Stimulated activated CD4-positive, alpha-beta T cell treated with anti-CD3 and anti-CD28 coated beads, TNF-alpha, amount 100 ng/mL, for 24 hours (primary cell): ENCODE results near the gene THSD4.

Experiments used
- DNase-seq, 3 experiments: peaks; one replicate each; pipeline ENCODE4 v3.0.0-alpha.2; 2020; ENCODE audit warnings: low read depth in 3 of 3

THSD4 gene

DNA sequence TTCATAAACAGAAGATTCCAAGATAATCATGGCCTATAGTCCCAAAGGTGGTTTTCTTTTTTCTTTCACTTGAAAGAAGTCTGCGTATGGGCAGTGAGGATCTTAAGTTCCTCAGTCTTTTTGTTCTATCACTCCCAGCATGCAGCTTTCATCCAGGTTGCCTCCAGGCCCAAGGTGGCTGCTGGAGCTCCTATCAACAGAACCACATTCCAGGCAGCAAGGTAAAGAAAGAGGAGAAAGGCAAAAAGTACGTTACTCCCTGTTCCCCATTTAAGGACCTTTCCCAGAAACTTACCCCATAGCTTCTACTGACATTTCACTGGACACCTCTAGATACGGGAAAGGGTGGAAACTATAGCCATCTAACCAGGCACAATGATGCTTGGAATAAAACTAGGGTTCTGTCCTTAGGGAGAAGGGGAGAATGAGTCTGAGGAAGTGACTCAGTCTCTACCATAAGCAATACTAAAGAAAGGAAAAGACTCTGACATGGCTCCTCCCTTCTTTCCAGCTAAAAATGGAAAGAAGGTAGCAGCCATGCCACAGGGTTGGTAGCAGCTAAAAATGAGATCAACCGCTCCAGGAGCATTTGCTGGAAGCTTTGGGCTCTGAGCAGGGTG, 381.2 kb downstream of the THSD4 start:
- DNase-seq: no peak

DNA sequence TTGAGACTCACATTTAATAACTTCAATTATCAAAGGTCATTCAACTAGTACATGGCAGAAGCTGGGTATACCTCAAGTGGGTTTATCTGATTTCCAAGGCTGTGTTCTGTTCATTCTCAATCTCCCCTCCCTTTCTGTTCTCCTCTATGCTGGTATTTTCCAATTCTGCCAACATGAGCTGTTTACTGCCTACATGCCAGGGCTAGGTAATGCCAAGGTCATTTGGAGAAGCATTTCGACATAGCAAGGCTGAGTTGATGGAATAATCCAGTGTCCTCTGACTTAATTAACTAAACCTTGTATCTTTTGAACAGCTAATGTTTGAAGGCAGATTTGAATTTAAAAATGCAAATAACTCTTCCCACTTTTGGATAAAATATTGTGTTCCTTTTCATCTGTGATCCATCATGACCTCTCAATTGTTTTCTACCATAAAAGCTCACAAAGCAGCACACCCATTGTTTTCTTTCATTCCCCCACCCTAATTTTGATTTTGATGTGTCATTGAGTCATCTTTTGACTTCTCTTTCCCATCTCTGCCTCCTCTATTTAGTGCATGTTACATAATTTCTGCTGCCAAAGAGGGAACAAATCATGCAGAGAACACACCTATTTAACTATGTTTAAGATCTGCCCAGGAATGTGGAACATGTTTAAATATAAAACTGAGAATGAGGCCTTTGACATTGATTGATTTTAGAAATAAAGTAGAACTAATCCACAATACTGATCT, 386.2 kb downstream of the THSD4 start:
- DNase-seq: no peak

DNA sequence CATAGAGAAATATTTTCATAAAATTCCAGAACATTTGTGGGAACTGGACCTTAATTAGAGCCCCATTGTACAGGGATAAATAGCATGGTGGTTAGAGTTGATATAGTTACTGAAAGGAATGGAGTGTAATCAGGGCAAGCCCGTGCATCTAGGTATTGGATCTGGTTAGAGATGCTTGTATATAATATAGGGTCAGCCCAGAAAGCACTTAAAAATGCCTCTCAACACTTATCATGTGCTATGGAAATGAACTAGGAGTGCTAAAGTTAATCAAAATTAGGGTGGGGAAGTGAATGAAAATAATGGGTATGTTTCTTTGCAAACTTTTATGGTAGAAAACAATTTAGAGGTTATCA, 386.8 kb downstream of the THSD4 start:
- DNase-seq: no peak

DNA sequence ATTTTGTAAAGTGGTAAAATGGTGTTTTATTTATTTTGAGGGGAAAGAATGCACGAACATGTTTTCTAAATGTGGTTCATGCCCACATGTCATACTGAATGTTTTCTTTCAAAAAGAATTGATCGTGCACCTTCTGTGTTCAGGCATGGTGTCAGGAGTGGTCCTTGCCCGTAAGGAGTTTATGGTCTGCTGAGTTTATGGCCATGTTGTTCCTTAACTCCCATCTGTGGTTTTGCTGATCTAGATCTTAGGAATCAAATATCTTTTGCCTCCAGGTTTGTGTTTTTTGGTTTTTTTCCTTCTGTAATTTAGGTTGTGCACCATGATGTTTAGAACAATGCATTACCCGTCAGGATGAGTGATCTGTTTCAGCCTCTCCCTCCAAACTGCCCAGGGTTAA, 390.7 kb downstream of the THSD4 start:
- DNase-seq: no peak

DNA sequence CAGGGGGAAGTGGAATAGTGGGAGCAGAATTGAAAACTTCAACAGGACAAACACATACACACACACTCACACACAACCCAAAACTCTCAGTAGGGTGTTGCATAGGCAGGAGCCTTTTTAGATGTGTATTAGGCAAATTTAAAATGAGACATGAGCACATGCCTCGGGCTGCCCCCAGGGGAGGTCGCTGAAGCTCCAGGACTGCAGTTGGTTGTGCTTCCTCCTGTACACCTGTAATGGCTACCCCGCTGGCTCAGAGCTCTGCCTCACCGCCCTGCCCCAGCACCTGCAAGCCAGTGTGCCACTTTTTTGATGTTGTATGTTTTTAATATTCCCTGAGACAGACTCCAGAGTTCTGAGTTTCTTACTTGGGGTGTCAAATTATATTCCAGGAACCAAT, 391.7 kb downstream of the THSD4 start:
- no peak for DNase-seq

DNA sequence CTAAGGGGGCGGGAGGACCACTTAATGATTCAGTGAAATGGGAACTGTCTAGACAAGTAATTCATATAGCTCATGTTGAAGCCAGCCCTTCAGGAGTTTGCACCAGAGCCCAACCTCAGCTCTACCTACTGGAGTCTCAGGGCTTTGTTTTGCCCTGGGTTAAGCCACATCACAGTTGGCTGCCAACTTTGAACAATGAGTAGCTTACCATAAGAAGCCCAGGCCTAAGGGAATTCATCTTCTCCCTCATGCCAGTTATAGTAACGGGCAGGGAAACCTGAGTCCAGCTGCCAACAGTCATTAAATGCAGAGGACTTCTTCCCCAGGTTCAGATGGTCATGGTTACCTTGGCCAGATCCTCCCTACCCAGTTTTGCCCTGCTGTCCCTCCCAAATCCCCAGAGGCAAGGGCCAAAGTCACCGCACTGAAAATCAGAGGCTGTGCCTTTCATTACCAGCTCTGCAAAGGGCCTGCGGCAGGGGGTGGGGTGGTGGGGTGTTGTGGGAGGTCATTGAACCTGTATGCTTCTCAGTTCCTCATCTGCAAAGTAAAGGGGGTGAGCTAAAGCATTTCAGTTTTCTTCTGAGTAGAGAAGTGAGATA, 392.9 kb downstream of the THSD4 start:
- no peak for DNase-seq

DNA sequence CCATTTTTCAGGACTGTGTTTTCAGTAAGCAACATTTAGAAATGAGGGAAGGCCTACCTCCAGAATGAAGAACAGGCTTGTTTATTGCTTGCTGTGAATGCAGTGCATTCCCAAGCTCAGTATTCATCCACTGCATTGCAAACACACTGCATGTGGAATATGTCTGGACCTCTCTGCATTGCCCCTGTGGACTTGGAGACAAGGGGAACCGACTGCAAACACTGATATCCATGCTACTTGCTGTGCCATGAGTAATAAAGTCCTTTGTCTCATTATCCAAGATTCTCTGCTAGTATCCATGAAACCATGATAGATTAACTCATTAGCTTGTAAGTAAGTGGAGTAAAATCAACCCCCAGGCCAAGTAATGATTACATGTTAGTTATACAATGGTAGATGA, 393.9 kb downstream of the THSD4 start:
- no peak for DNase-seq

DNA sequence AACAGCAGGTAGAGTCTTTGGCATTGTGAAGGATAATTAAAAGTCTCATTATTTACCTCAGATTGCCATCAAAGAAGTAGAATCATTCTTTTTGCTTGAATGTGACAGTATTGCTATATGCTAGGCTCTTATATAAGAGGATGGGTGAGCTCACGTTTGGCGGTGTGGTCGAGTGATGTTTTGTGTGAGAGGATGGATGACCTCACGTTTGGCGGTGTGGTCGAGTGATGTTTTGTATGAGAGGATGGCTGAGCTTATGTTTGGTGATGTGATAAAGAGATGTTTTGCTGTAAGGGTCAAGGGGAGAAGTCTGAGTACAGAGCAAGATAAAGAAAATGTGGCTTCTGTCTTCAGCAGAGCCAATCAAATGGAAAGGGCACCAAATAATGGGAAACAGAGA, 395.5 kb downstream of the THSD4 start:
- DNase-seq: no peak

DNA sequence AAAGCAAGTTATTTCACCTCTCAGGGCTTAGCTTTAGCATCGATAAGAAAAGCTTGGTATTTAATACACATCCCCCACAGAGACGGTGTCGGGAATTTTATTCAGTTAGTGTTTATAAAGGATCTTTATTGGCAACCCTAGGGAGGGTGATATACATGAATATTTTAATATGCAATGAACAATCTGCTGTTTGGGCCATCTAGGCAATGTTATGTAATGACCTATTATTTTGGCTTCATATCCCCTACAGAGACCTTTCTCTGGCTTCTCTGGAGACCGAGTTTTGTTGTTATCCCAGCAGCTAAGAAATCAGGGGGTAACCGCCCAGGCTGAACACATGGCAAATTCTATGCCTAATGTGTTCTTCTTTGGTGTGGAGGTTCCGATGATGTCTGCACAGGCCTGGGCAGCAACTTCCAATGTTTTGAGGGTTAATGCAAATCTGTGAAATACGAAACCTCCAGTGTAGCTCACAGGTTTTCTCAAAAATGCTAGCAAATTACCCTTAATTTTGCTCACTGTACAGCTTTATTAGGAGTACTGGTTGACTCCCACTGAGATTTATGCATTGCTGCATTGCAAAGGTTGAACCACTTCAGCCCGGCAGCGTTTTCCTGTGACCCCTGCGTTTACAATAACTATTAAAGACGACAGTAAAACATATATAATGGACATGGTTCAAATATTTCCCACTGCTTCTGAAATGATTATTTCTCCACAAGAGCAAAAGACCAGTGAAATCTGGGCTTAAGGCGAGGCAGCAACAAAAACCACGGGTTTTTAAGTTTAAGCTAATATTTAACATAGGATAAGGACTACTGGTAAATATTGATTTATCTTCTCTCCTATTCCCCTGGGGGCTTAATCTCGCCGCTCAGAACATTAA, 396.8 kb downstream of the THSD4 start:
- DNase-seq: no peak

DNA sequence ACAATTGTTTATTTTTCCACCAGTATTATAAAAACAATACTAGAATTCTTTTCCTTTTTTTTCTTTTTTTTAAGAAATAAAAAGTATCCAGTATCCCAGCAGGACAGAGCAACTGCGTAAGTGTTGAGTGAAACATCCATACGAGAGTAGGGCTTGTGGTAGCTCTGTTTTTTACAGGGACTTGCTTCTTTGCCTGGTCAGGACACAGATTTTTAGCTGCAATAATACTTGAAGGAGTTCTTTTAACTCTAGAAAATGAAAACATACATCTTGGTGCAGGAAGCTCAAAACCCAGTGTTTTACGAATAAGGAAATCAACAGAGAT, 397.4 kb downstream of the THSD4 start:
- no peak for DNase-seq

DNA sequence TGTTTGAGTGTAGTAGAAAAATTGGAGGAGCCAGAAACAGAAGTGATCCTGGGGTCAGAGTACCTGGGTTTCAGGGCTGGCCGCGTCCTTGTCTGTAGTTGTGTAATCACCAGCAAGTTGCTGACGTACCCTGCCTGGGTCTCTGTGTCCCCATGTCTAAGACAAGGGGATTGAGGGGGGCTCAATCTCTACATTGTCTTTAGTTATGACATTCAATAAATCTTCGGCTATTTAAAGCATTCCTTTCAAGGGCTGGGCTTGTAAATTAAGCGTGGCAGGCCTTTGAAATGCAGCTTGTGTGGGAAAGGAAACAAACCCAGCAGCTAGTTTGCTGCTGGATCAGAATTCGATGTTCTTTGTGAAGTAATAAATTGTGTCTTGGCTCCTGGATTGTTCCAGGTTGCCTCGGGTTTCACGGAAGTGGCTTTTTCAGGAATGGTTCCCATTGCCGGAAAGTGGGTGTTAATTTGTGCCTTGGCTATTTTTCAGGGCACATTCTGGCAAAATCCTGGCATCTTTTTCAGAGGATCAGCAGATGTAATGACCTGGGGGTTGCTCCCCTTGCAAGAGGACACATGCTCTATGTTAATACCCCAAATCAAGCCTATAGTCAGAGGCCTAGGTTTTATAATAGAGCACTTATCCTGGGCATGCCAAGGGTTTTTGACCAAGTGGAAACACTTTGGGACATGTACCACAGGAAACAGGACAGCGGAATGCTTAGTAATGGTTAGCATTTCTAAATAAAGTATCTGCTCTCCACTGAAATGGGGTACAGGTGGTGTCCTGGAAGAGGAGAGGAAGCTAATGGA, 400.3 kb downstream of the THSD4 start:
- no peak for DNase-seq

DNA sequence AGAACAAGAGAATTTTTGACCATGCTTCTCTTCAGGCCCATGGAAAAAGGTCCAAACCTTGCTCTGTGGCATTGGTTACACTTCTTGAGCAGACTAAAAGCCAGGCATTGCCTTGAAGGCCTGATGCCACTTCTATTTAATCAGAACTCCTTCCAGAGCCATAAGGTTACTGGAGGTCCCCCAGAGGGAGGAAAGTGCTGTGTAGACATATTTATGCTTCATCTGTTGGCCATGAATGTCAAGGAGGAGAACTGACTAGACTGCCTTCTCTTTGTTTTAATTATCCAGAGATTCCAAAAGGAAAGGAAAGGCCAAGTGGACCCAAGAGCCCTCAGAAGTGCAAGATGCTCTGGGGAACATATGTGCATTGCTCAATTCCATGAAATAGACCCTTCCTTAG, 402.5 kb downstream of the THSD4 start:
- no peak for DNase-seq

DNA sequence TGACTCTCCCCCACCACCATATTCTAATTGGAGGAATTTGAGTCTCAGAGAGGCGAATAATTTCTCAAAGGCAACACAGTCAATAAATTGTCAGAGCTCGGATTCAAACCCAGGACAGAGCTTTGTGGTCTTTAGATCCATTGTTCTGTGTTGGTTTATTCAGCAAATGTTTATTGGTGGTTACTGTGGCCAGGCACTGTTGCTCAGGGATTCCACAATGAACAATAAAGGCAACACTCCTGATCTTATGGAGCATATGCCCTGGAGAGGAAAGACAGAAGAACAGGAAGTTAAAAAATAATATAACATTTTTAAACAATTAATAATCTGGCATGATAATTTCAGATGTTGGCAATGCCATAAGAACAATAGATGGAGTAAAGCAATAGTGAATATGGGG, 403.4 kb downstream of the THSD4 start:
- DNase-seq: no peak

DNA sequence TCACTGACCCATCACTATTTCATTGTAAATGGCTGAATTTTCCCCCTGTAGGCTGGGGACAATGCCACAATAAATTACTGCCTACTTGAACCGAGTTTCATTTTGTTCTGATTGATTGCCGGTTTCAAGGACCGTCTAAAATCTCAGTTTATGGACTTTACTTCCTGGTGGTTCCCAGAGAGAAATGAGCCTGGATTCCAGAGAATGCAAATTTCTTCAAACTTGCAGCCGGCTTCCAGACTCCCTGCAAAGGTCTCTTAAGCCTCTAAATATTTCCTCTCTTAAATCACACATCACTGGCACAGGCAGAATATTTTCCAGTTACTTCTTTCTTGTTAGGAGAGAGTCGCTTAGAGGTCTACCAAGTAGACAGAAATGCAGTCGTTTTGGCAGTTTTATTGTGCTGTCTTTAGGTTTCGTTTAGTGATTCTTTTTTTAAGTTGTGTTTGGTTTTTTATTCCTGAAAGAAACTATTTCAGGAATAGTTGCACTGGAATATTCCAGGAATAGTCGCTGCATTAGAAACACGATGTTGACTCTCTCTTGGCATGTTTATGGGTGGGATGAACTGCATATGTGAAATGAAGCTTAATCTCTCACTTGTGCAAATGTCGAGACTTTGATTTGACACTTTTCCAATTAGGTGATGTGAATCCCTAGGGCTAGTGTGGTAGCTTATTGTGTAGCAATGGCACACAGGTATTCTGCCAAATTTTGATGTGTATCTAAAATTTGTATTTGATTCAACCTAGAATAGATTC, 411.0 kb downstream of the THSD4 start:
- DNase-seq: no peak

DNA sequence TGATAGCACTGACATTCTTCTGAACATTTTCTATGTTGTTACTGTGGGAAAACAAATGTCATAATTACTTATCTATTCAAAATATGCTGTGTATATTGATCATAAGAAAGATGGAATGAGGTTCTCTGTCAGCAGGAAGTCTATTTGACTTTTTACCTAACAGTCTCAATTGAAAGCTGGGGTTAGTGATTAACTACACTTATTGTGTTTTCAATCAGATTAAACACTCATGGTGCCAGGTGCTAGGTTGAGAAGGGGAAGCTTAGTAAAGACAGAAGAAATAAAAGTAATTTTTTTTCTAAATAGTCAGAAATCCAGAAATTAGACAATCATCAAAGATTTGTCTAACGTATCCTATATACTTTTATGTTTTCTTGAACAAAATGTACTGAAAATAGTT, 414.1 kb downstream of the THSD4 start:
- no peak for DNase-seq

DNA sequence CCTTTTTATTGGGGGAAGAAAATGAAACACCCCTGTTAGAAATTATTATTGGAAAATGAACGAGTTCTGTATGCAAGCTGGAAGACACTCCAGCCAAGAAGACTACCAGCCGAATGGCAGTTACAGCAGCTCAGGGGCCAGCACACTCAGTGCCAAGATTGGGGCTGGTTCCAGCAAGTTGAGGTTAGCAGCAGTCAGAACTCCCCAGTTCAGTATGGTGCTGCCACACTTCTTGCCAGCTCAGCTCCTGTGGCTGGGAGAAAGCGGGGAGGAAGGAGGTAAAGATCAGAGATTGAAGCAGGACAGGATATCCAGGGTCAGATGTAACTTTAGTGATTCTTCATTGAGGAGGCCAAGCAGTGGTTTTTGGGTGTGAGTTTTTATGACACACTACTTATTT, 414.8 kb downstream of the THSD4 start:
- no peak for DNase-seq

DNA sequence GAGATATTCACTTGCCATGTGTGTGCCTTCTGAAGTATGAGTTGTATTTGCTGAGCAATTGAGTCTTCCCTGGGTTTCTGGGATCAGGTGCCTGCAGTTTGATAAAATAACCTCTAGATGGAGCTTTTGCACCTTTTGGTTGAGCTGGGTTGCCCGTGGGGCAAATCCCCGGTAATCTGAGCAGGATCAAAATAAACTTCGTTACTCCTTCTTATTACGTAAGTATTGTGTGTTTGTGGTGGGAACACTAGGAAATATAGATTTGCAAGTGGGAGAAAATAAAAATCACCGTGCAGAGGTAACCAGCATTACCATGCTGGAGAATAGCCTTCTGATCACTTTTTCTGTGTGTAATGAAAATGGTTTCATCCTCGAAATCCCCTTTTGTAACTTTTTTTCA, 417.7 kb downstream of the THSD4 start:
- DNase-seq: no peak

DNA sequence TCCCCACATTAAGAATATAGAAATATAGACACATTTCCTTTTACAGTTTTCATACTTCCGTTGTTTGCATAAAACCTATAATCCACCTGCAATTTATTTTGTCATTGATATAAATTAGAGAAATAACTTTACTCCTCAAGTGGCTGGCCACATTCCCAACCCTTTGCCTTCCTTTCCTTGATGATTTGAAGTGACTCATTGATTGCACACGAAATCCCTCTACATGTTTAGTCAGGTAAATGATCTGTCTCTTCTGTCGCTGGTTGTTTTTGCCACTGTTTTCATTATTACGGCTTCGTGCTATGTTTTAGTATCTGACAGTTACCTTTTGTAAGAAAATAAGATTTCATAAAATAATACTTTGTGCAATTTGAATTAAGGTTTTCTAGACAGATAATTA, 422.9 kb downstream of the THSD4 start:
- no peak for DNase-seq

DNA sequence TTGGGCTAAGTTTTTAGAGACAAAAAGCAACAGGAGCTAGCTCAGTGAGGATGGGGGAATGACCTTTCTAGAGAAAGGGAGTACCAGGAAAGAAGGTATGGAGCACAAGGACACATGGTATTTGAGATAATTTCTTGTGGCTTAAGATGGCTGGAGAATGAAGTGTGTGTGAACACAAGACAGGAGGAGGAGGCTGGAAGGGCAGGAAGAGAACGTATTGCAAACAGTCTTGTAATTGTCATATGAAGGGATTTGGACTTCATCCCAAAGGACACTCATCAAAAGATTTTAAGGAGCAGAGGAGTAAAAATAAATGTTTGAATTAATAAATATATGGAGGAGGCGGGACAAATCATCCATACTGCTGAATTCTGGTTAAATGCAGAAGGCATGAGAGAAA, 426.5 kb downstream of the THSD4 start:
- no peak for DNase-seq

DNA sequence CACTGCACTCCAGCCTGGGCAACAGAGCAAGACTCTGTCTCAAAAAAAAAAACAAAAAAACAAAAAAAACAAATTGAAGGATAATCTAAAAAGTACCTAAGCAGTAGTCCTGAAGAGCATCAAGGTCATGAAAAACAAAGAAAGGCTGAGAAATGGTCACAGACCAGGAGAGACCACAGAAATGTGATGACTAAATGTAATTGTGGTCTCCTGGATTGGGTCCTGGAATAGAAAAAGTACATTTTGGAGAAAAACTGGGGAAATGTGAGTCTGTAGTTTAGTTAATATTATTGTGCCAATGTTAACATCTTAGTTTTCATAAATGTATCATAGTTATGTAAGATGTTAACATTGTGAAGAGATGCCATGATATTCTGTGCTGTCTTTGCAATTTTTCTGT, 427.6 kb downstream of the THSD4 start:
- DNase-seq: no peak

DNA sequence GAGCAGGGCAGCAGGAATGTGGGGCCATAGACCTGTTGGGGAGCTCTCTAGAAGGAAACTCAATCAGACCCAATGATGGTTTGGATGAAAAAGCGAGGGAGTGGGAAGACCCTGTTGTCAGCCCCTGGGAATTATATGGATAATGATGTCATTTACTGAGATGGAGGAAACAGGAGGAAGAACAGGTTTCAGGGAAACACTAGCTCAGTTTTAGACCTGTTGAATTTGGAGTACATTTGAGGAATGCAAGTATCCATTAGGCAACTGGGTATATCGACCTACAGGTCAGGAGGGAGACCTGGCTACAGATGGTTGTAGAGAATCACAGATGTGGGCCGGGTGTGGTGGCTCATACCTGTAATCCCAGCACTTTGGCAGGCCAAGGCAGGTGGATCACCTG, 428.1 kb downstream of the THSD4 start:
- DNase-seq: no peak
